HG03342 (cell line): ENCODE results near the gene GHRH.

ENCODE experiments used
- ATAC-seq: cut with Tn5 transposase; IDR thresholded peaks from one replicate; pipeline ENCODE4 v1.9.1; 2021; ENCODE audit warnings: mild to moderate bottlenecking, moderate library complexity; ENCODE audit not compliant: unreplicated experiment

GHRH gene

GRCh38 chr20:37263686-37264085 lies 2.1 kb upstream of the GHRH start:
- no peak for ATAC-seq

- no peak for ATAC-seq
Measured at GRCh38 chr20:37262505-37262904, 891 bp upstream of the GHRH start.

GRCh38 chr20:37260923-37261322 lies 691 bp downstream of the GHRH start:
- ATAC-seq, result no peak

GRCh38 chr20:37259865-37260264 lies 1.7 kb downstream of the GHRH start:
- ATAC-seq, result no peak

- no peak for ATAC-seq
Measured at GRCh38 chr20:37259031-37259430, 2.6 kb downstream of the GHRH start.

GRCh38 chr20:37257988-37258387 lies 3.6 kb downstream of the GHRH start:
- ATAC-seq, result no peak

- no peak for ATAC-seq
Measured at GRCh38 chr20:37257530-37257929, 4.1 kb downstream of the GHRH start.

- no peak for ATAC-seq
Measured at GRCh38 chr20:37256286-37256685, 5.3 kb downstream of the GHRH start.

- no peak for ATAC-seq
Measured at GRCh38 chr20:37254114-37254878, 7.3 kb downstream of the GHRH start.

- ATAC-seq, result no peak
Measured at GRCh38 chr20:37253087-37253486, 8.5 kb downstream of the GHRH start.

- no peak for ATAC-seq
Measured at GRCh38 chr20:37251825-37252477, 9.7 kb downstream of the GHRH start.

- ATAC-seq, result no peak
Measured at GRCh38 chr20:37249304-37249703, 12.3 kb downstream of the GHRH start.

- no peak for ATAC-seq
Measured at GRCh38 chr20:37247547-37247946, 14.1 kb downstream of the GHRH start.

GRCh38 chr20:37246736-37247135 lies 14.9 kb downstream of the GHRH start:
- ATAC-seq, result no peak

- no peak for ATAC-seq
Measured at GRCh38 chr20:37245216-37246150, 16.1 kb downstream of the GHRH start.

GRCh38 chr20:37244572-37244957 lies 17.0 kb downstream of the GHRH start:
- ATAC-seq, result no peak

- no peak for ATAC-seq
Measured at GRCh38 chr20:37243937-37244571, 17.6 kb downstream of the GHRH start.

- ATAC-seq, result no peak
Measured at GRCh38 chr20:37243076-37243936, 18.3 kb downstream of the GHRH start.

GRCh38 chr20:37242503-37242902 lies 19.1 kb downstream of the GHRH start:
- no peak for ATAC-seq
